Measurements from ENCODE around the gene CDC42BPB. TPM values are rescaled to one million over a fixed set of nuclear protein-coding genes. Genes with fewer than 3 reads are reported as not detected.

Gene CDC42BPB
- total and polyA plus RNA-seq, 2 of the 13 experiments (the other 11 are each of a cell fraction or from before 2014, with no cell fraction given) = 19.7 to 32.3 TPM

GRCh38 chr14:103022685-103023044, 34.7 kb downstream of the CDC42BPB start:
- Histone ChIP-seq H3K9ac (ENCODE audit: insufficient read depth, low read depth, low read length) (no peak overlapping the region), H3K4me2 (ENCODE audit: low read depth, low read length) (no peak overlapping the region), H2AFZ (ENCODE audit: low read length) (no peak overlapping the region), H3K4me3 (replicated peaks in 1 of 3; ENCODE audit: insufficient read depth in 1 of 3, low read depth in 2 of 3, low read length in 3 of 3) (no peak overlapping the region), H3K4me1 (ENCODE audit: insufficient read depth, low read length) (no peaks in the 10 kb centered on the region), H3K9me3 (ENCODE audit: low read length) (no peaks in the 10 kb centered on the region), H3K36me3 (replicated peaks in 1 of 2; ENCODE audit: control insufficient read depth in 1 of 2, insufficient read depth in 2 of 2, low read length in 2 of 2) (peaks cover 0 to 4% of the 10 kb centered on the region in 2 experiments; a peak in 2 of 5 replicates), H3K79me2 (ENCODE audit: insufficient read depth, low read length) (peaks cover 26% of the 10 kb centered on the region), H3K27me3 (ENCODE audit: control insufficient read depth in 1 of 2, insufficient read depth in 2 of 2, low read length in 2 of 2) (no peaks in the 10 kb centered on the region), H4K20me1 (ENCODE audit: insufficient read depth, low read length) (0 out of 2 replicates have a peak, but pooled peaks cover 3% of the 10 kb centered on the region), H3K27ac (ENCODE audit: extremely low read length, insufficient read depth, low read length) (no peak overlapping the region)
- no TSS peak for BruUV-seq (replicated peaks)
- intact Hi-C loops (cut with micrococcal nuclease; ENCODE audit: unreplicated experiment) (no loop called here), in situ Hi-C loops (cut with HindIII; ENCODE audit: extremely low pct_ligation_motif_present, low pct_unique_long_range_greater_than_20kb) (no loop called here)
- 86% methylated on average over 2 of the region's 2 CpGs for WGBS (ENCODE audit: low lambda C conversion rate)
- ATAC-seq (no peak), FAIRE-seq (no peak), DNase-seq (ENCODE audit: low spot score) (no peak)
- TF ChIP-seq THRA (CRISPR knock-in tag; IDR thresholded peaks at IDR 0.05; ENCODE audit: borderline replicate concordance) (no peak), ISL2 (CRISPR knock-in tag; IDR thresholded peaks at IDR 0.05) (no peak), SIN3A (IDR thresholded peaks at IDR 0.05; ENCODE audit: borderline replicate concordance, low read depth, low read length) (no peak), SRSF9 (IDR thresholded peaks at IDR 0.05; ENCODE audit: borderline replicate concordance, insufficient read depth, low read depth, low read length, poor library complexity, severe bottlenecking) (no peak), NFAT5 (CRISPR knock-in tag; IDR thresholded peaks at IDR 0.05) (no peak), ZBTB34 (CRISPR knock-in tag; IDR thresholded peaks at IDR 0.05) (no peak), CENPBD1 (CRISPR knock-in tag; IDR thresholded peaks at IDR 0.05; ENCODE audit: borderline replicate concordance, low read depth) (no peak), U2AF2 (IDR thresholded peaks at IDR 0.05; ENCODE audit: low read depth, low read length) (no peak), FOXP4 (CRISPR knock-in tag; IDR thresholded peaks at IDR 0.05) (no peak)
- CTCF ChIA-PET (ENCODE audit: low intra/inter-chr PET ratio, low total read pairs) = no interaction called here
- POLR2A ChIA-PET = no interaction called here
